Ovary (tissue), 3 donors: ENCODE data around the gene TASP1.

Experiments
- CTCF ChIP-seq, 3 donors: fragments of 450-650 bp in 2 of 3; fragments of 200-600 bp in 1 of 3; IDR thresholded peaks; one replicate each; pipeline versions ENCODE4 v1.5.1 to v1.8.0; 2016 to 2022; ENCODE audit warnings: antibody characterized with exemption in 3 of 3, mild to moderate bottlenecking in 1 of 3
- POLR2A ChIP-seq: fragments of 450-650 bp; IDR thresholded peaks from one replicate; pipeline ENCODE4 v1.6.1; 2017; ENCODE audit warnings: antibody characterized with exemption, mild to moderate bottlenecking, moderate library complexity
- donor health status: DM: no; HTN: no; CAD: no.

GRCh38 chr20:13611611-13612125, 27.1 kb downstream of the TASP1 start:
- TF ChIP-seq CTCF (IDR thresholded peaks at IDR 0.05) (no peak), POLR2A (no peak)
